Choroid plexus epithelial cell (primary cell): ENCODE measurements around the gene PTPN23.

Experiments used
- DNase-seq: peaks from one replicate; pipeline ENCODE4 v3.0.0-alpha.2; 2010; ENCODE audit warnings: low read depth
- H3K4me3 ChIP-seq: 2 replicates; pipeline ENCODE4 v1.5.1; 2011; ENCODE audit warnings: low read depth, mild to moderate bottlenecking, control low read depth, low read length, moderate library complexity
- TF ChIP-seq, protein P1 (sequence below): conservative IDR thresholded peaks from 2 replicates; pipeline ENCODE4 v1.5.1; 2011; ENCODE audit warnings: low read depth, mild to moderate bottlenecking, control low read depth, inconsistent platforms, low read length, moderate library complexity

PTPN23 gene

DNA sequence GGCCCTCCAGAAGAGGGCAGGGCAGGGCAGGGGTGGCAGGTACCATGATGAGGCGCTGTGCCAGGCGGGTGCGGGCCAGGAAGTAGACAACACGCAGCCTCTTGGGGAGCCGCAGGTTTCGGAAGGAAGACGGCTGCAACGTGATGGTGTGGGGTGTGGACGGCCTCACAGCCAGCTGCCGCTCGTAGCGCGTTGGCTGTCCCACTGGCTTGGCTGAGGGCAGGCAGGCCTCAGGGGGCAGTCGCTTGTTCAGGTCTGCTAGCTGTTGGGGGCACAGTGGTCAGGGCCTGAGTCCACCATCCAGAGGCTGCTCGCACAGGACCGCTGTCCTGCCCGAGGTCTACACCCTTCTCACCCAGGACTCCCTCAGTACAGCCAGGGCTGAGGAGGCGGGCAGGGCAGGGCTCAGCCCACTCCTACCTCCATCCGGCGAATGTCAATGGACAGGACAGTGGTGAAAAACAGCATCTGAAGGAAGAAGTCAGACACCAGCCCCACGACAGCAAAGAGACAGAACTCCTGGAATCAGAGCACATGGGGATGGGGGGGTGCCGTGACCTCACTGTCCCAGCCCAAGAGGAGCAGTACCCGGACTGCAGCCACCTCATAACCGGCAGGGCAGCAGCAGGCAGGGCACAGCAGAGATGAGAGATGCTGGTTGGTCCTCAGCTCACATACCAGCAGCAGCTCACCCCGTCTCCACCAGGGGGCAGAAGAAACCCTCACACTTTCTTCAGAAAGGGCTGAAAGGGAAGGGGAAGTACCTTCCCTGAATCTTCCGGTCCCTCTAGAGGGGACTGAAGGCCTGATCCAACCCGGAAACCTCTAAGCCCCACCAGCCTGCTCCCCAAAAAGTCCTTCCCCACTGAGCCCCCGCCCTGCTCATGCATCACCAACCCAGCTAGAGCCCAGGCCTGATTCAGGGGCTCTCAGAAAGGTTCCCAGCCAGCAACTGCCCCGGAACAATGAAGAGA lies 40.0 kb downstream of the PTPN23 start:
- TF ChIP-seq, protein P1, sequence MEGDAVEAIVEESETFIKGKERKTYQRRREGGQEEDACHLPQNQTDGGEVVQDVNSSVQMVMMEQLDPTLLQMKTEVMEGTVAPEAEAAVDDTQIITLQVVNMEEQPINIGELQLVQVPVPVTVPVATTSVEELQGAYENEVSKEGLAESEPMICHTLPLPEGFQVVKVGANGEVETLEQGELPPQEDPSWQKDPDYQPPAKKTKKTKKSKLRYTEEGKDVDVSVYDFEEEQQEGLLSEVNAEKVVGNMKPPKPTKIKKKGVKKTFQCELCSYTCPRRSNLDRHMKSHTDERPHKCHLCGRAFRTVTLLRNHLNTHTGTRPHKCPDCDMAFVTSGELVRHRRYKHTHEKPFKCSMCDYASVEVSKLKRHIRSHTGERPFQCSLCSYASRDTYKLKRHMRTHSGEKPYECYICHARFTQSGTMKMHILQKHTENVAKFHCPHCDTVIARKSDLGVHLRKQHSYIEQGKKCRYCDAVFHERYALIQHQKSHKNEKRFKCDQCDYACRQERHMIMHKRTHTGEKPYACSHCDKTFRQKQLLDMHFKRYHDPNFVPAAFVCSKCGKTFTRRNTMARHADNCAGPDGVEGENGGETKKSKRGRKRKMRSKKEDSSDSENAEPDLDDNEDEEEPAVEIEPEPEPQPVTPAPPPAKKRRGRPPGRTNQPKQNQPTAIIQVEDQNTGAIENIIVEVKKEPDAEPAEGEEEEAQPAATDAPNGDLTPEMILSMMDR = peak; percentile 95
- no peak overlapping the region for H3K4me3 ChIP-seq
- DNase-seq = peak; percentile 92

DNA sequence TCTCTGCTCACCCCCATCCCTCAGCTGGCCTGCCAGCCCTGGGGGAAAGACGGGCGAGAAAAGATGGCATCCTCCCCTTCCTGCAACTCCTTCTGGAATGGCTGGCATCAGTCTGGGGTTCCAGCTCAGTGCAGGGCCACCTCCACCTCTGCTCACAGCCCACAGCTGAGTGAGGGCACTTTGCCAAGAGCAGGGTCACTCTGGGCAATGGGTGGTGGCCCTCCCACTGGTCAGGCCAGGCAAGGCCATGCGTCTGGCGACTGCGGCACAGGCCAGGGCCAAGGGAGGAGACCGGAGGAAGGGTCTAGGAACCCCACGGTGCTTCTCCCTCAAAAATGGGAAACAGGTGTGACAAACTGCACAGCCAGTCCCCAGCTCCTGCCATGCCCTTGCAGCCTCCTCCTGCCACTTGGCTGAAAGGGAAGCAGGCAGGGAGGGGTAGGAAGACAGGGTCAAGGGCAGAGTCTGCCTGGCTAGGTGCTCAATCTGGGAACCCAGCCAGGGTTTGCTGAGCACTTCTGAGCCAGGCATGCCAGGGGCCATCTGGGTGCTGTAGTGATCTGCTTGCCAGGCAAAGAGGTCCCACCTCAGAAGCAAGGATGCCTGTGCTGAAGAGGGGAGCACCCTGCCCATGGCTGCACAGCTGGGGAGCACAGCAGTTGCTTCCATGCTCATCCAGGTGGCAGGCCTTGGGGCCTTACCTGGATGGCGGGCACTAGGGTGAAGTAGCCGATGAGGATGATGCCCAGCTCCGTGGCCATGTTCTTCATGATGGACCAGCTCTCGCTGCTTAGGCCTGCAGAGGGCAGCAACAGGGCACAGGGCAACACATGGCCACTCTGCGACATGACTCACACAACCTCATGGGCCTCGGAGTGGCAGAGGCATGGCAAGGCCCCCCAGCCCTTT lies 41.2 kb downstream of the PTPN23 start:
- TF ChIP-seq, protein P1 = peak; percentile 32
- peak; percentile 31 for DNase-seq
- H3K4me3 ChIP-seq = no peak overlapping the region

DNA sequence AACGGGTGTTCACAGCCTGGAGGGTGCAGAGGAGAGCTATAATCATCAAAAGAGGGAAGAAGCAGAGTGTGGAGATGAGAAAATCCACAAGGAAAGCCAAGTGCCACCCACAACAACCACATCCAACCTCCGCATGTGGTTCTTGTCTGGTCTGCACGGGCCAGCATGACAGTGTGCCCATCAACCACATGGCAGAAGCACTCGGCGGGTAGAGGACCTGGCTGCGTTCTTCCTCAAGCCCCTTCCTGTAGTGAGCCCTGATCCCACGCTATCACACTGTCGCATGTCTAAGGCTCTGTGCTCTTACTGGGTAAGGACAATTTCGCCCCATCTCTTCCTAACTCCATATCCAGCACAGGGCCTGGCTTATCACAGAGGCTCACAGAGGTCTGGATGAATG lies 41.9 kb downstream of the PTPN23 start:
- no peak overlapping the region for H3K4me3 ChIP-seq
- TF ChIP-seq, protein P1 = no peak
- no peak for DNase-seq

DNA sequence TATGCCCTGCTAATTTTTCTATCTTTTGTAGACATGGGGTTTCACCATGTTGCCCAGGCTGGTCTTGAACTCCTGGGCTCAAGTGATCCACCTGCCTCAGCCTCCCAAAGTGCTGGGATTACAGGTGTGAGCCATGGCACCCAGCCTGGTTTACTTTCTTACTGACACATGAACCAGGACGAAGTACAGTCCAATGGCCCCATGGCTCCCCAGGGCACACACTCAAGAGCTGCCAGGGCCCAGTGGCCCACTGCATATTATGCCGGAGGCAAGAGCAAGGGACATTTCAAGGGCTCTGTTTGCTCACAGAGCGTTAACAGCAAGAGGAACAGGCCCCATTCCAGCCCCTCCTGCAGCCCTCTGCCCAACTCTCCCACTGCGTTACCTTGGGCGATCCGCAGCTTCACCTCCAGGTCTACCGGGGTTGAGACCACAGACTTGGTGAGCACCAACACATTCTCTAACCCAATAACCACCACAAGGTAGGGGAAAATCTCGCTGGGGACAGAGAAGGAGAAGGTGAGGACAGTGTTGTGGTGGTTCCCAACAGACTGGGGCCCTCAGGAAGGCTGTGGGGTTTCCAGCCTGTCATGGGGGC lies 42.8 kb downstream of the PTPN23 start:
- H3K4me3 ChIP-seq = no peak overlapping the region
- TF ChIP-seq, protein P1 = no peak
- DNase-seq = no peak

DNA sequence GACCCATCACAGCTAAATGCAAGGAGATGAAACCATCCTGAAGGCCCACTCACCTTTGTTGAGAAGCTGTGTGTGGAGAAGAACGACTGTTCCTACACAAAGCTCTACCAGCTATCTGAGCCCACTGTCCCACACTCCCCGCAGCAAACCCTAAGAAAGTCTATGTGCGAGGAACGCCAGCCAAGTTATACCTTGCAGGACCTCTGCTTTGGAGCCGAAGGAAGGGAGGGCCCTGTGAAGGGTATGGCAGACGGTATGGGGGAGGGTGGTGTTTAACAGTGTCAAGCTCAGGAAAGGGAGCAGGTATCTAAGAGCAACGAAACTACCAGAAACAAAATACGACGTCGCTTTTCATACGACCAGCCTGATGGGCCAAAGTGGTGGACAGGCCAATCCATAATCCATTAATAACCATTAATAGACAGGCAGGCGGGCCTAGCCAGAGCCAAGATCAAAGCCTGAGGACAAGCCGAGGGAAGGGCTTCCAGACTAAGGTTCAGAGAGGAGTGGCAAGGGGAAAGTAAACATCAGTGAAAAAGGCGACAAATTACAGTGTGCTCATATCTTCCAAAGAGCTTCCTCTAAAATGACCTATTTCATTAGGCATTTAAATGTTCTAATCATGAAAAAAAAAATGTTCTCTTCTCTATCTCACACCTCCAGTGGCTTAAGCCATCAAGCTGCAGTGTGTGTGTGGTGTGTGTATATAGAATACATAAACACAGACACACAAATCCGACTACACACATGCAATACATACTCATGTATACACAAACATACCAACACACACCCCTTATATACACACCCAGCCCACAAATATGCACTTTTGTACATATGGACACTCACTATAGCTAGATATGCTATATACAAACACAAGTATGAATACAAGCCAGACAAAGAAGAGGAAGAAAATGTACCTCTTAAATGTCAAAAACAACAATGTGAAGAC lies 43.9 kb downstream of the PTPN23 start:
- H3K4me3 ChIP-seq = no peak overlapping the region
- TF ChIP-seq, protein P1 = no peak
- DNase-seq = no peak

DNA sequence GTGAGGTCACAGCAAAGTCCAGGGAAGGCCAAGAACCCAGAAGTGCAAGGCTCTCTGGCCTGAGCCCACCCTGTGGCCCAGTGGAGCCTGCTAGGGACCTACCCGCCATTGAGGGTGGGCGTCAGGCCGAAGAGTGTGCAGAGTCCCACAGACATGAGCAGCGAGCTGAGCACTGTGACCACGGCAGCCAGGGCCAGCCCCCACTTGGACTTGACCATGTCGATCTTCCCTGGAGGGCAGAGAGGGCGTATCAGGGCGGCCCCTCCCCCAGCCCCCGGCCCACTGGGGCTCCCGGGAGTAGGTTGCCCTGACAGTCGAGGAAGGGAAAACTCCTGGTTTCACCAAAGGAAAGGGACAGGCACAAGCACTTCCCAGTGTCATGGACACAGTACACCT lies 44.6 kb downstream of the PTPN23 start:
- no peak overlapping the region for H3K4me3 ChIP-seq
- TF ChIP-seq, protein P1 = no peak
- DNase-seq = no peak
